GM19438 (cell line): ENCODE data around the gene LGI2.
"Not testable (repeated sequence)": the region's sequence is repeated elsewhere in the genome, so short reads cannot be mapped to it uniquely, and the experiment has no call there.

Source experiments
- ATAC-seq: cut with Tn5 transposase; IDR thresholded peaks from one replicate; pipeline ENCODE4 v1.9.1; 2021; ENCODE audit warnings: low read depth; ENCODE audit not compliant: unreplicated experiment

The LGI2 gene, protein sequence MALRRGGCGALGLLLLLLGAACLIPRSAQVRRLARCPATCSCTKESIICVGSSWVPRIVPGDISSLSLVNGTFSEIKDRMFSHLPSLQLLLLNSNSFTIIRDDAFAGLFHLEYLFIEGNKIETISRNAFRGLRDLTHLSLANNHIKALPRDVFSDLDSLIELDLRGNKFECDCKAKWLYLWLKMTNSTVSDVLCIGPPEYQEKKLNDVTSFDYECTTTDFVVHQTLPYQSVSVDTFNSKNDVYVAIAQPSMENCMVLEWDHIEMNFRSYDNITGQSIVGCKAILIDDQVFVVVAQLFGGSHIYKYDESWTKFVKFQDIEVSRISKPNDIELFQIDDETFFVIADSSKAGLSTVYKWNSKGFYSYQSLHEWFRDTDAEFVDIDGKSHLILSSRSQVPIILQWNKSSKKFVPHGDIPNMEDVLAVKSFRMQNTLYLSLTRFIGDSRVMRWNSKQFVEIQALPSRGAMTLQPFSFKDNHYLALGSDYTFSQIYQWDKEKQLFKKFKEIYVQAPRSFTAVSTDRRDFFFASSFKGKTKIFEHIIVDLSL

DNA sequence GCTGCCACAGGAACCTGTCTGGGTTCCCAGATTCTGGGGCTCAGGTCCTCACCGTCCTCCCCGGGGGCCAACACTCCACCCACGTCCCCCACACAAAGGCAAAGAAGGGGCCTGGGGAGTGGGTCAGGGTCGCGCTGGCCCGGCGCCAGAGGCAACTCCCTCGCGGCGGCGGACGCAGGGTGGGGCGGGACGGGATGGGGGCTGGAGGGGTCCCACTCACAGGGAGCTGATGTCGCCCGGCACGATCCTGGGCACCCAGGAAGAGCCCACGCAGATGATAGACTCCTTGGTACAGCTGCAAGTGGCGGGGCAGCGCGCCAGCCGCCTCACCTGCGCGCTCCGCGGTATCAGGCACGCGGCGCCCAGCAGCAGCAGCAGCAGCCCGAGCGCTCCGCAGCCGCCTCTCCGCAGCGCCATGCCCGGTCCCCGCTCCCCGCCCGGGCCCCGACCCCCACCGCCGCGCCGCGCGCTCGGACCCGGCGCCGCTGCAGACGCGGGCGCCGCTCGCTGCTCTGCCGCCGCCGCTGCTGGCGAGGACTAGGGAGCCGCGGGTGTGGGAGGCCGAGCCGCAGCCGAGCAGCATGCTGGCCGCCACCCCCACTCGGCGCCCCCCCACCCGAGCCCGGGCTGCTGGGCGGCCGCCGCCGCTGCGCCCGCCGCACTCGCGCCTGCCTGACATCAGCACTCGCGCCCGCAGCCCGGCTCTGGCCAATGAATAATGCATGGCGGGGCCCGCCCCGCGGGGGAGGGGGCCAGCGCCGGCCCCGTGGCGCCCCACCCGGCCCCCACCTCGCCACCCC, at the start of gene LGI2:
LGI2 (minus strand) TSS at position 670 of the 800 bp plus-strand sequence; CDS start at position 417, 253 bp downstream.
- no peak for ATAC-seq

DNA sequence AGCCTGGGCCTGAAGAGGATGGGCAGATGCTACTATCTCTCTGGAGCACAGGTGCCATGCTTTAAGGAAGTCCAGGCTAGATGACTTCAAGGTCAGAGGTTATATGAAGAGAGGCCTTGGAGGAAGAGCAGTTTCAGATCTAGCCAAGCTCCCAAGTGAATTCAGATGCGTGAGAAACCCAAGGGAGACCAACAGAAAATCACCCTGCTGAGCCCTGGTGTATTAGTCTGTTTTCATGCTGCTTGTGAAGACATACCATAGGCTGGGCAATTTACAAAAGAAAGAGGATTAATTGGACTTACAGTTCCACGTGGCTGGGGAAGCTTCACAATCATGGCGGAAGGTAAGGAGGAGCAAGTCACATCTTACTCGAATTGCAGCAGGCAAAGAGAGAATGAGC, 47.8 kb upstream of the LGI2 start:
- ATAC-seq = no peak

DNA sequence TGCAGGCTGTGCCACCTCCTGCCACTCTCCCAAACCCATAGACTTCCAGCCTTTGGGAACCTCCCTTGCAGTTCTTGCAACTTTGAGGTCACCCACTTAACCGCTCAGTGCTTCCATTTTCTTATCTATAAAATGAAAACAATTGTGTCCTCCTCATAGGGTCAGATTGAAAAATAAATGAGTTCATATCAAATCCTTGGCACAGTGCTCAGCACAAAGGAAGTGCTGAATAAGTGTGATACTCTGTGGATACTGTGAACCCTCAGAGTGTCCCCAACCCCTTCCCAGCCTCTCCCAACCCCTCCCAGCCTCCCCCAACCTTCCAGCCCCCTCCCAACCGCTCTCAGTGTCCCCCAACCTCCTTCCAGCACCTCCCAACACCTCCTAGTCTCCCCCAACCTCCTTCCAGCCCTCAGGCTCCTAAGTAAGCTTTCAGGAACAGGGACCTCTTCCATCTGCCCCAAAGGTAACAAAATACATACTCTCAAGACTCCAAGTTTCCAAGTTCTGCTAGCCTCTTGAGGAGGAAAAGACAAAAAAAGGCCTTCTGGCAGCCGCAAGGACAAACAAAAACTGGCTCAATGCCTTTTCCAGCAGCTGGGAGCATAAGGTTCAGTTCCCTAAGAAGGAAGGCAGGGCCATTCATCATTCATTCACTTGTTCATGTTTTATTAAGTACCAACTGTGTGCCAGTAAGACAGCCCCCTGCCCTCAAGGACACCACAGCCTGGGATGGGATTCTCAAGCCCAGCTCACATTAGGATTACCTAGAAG, 46.1 kb upstream of the LGI2 start:
- no peak for ATAC-seq

DNA sequence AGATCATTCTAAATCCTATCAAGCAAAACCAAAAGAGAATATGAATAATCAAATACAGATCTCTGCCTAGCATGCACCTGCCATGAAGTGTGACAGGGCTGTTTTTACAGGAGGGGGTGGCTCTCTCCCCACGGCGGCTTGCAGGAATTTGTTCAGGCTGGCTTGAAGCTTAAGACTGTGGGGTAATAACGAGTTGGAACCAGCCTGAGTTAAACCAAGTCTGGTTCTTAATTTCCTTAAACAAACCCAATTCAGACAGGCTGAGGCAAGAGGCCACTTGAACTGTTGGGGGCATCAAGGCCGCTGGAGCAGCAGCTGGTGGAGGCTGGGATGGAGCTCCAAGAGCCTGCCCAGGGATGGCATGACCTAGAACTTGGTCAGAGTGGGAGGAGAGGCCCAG, 45.1 kb upstream of the LGI2 start:
- ATAC-seq = no peak

DNA sequence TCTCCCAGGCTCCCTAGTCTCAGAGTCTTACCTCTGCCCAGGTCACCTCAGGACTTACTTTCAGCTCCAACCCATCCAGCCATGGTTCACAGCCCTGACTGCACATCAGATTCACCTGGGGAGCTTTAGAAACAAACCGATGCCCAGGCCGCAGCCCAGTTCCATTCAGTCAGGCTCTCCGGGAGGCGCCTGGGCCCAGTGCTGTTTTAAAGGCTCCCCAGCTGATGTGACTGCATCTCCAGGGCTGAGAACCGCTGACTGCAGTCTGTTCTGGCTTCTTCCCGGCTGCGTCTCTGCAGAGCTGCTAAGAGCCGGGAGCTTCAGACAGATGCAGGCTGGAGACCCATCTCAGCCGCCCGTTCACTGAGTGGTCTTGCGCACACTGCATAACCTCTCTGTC, 44.4 kb upstream of the LGI2 start:
- ATAC-seq = no peak

DNA sequence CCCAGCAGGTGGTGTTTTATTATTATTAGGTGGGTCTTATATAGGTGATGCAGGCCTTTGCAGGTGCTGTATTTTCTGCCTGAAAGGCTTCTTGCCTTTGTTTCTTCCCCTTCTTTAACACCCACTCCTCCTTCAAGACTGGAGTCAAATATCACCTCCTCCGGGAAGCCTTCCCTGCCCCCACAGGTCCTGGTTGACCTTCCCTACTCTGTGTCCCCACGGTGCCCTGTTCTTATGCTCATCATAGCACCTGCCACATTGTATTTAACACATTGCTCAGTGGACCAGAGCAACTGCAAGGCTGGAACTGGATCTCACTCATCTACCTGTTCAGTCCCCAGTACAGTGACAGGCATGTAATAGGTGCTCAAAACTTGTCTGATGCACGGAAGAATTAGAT, 39.8 kb upstream of the LGI2 start:
- ATAC-seq = no peak

DNA sequence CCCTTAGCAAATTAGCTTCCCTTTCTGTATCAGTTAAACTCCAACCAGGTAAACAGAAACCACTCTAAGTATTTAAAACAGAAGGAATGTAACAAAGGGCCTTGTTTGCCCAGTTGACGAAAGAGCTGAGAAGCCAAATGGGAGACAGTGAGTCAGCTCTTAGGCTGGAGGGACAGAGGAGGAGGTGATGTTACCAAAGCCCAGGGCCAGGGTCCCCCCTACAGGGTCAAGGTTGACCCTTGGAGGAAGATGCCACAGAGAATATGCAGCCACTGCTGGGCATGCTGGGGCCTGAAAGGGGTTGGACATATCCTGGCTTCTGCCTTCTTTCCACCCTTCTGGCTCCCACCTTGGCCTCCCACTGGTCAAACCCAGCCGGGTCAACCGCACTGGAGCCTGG, 38.3 kb upstream of the LGI2 start:
- ATAC-seq = no peak

DNA sequence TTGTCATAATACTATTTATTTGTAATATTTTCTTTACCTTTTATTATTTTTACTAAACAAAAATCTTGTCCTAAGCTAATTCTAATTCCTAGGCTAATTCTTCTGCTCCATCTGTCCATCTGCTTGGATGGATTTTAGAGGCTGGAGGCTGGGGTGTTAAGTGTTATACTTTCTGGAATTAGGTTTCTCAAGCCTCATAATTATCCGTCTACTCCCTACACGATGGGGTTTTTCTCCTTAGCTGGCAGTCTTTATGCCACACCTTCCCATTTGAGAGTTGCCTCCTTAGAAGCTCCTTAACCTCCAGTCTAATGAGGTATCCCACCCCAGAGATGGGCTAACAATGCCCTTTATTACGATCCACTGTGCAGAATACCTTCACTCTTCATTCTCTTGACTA, 37.6 kb upstream of the LGI2 start:
- no peak for ATAC-seq

DNA sequence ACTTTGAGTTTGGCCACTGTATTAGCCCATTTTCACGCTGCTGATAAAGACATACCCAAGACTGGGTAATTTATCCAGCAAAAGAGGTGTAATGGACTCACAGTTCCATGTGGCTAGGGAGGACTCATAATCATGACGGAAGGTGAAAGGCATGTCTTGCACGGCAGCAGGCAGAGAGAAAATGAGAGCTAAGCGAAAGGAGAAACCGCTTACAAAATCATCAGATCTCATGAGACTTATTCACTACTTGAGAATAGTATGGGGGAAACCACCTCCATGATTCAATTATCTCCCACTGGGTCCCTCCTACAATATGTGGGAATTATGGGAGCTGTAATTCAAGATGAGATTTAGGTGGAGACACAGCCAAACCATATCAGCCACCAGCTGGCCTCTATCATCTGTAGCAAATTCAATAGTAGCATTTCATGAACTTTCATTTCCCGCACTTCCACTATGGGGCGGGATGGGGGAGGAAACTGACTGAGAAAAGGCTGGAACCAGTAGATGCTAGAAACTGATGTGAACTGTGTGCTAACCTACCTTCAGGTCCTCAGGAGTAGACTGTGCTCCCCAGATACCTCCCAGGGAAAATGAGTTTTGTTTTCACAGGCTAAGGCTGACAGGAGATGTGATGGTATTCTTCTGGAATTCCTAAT, 35.3 kb upstream of the LGI2 start:
- no peak for ATAC-seq

DNA sequence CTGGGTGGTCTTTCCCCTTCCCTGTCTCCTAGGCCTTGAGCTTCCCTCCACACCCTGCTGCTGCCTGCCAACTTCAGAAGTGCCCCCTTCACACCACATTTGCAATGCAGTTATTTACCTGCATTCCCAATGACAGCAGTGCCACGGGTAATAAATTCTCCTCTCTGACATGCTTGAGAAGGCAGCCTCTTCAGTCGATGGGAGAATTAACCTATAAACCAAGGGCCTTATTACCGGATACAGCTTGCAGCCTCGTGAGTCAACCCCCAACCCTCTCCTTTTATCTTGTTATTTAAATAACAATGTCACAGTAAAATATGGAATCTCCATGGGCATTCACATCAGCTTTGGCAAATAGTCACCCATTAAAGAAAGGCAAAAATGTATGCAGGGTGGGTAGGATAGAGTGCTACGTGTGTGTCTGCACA, 34.7 kb upstream of the LGI2 start:
- ATAC-seq = no peak

DNA sequence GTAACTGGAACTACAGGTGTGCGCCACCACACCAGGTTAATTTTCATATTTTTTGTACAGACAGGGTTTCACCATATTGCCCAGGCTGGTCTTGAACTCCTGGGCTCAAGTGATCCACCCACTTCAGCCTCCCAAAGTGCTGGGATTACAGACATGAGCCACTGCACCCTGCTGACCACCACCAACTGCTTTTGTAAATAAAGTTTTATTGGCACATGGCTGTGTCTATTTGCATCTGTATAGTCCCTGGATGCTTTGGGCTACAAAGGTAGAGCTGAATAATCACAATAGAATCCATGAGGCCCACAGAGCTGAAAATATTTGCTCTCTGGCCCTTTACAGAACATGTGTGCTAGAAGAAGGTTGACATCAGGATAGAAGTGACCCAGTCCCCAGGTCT, 33.7 kb upstream of the LGI2 start:
- not testable (repeated sequence) for ATAC-seq

DNA sequence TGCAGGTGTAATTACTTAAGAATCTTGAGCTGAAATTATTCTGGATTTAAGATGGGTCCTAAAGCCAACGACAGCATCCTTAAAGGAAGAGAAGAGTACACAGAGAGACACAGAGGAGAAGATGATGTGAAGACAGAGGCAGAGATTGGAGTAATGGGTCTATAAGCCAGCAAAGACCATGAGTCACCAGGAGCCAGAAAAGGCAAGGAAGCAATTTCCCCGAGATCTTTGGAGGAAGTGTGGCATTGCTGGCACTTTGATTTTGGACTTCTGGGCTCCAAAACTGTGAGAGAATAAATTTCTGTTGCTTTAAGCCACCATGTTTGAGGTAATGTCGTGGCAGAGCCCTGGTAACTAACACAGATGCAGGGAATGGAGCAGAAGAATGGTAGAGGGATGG, 32.4 kb upstream of the LGI2 start:
- ATAC-seq = no peak

DNA sequence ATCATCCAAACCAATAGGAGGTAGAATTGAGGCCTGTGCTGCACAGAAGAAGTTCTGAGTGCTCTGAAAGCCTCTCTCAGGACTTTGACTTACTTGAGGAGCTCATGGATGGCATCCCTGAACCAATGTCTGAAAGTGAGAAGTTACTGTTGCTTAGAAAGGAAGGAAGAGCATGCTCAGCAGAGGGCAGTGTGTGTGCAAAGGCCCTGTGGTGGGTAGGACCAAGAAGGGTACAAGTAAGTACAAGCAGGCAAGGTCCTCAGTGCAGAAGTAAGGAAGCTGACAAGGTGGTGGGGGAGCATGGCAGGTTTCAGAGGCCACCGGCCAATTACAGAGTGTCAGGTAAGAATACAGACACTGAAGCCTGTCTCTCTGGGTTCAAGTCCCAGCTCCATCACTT, 31.4 kb upstream of the LGI2 start:
- ATAC-seq = no peak

DNA sequence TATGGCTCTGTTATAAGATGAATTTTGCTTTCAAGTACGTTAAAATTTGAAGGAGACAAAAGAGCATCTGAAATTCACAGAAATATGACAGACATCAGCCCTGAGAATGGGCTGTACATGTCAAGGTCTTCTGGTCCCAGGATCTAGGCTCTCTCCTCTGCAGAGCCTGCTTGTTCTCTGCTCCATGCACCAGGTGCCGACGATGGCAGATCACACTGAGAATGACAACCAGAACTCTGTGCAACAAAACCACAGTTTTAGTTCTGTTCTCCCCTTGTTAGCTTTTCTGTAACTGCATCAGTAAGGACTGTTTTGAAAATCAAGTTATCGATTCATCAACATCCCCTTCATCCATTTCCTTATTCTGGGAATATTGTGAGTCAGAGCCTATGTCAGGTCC, 30.9 kb upstream of the LGI2 start:
- no peak for ATAC-seq

DNA sequence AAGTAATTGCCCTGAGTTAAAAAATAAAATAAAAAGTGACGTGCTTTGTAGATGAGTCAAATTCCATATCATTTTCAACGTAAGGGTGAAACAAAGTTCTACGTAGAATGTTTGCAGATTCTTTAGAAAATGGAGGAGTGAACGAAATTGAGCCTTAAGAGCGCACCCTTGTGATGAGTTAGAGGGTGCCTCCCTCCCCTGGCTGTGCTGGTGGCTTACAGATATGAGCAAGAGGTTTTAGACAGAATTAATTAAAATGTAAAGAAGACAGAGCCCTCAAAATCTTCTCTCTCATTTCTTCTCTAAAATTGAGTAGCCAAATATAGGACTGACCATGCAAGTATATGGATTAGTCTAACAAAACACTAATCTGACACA, 30.2 kb upstream of the LGI2 start:
- no peak for ATAC-seq

DNA sequence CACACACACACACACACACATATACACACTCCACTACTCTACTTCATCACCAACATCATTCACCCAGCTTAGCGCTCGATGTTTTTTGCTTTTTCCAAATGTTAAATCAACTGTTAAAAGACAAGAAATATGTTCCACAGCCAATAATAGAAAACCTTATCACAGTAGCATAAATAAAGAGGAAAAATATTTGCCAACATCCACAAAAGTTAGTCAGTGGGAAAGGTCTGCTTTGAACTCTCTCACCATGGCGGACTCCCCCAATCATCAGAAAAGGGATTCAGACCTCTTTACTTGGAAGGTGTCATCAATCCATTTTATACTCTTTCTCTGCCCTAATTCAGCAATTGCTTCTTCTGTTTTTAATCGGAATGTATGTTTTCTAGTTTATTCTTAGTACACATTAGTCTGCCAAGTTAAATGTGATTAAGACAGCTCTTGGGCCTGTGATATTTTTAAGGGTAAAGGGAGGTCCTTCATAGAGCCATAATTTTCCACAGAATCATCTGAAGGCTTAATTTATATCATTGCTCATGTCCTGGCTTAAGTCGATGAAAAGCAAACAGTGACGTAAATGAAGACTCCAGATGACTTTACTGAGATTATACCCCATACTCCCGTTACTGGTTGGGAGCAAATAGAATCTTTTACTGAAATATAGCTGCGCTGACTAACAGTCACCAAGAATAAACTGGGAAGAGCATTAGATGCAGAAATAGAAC, 29.7 kb upstream of the LGI2 start:
- no peak for ATAC-seq

DNA sequence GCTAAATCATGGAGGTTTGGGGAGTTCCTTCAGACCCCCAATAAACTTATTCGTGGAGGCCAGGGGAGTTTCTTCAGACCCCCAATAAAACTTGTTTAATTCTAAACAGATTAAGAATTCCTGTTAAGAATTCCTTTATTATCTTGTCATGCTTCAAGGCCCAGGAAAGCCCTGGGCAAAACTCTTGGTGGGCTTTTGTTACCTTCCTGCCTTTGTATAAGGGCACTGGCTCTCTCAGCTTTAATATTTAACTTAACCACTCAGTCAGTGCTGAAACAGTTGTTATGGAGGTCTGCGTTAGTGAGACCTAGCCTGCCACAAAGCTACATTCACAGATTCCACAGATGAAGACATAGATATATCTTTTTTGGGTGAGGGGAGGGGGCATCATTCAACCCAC, 29.0 kb upstream of the LGI2 start:
- no peak for ATAC-seq

DNA sequence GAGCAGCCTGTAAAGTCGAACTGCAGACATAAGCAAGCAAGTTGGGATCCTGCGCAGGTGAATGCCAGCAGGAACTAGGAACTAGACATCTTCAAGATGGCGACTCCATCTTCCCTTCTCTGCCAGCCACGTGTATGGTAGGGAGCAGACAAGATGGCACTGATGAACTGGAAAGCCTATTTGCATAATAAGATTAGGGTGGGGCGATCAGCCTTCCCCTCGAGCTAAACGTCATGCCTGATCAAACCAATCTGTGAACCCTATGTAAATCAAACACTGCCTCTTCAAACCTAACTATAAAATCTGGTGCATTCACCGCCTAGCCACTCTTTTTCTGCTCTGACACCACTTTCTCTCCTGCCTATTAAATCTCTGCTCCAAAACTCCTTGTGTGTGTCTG, 28.1 kb upstream of the LGI2 start:
- no peak for ATAC-seq

DNA sequence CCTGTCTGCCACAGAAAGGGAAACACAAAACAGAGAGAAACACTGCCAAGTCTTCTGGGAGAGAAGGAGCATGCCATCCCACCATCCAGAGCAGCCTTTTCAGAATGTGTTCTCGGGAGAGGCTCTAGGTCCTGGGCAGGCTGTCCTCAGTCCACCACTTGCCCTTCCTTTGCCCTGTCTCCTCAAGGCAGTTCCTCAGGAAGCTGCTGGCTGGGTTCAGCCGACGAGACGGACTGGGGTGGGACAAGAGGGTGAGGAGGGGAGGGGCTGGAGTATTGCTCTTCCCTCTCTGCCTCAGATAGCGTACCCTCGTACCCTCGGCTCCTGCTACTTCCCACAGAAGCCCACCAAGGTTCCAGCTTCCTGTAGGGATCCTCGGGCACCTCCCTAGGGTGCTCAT, 26.6 kb upstream of the LGI2 start:
- ATAC-seq = no peak

DNA sequence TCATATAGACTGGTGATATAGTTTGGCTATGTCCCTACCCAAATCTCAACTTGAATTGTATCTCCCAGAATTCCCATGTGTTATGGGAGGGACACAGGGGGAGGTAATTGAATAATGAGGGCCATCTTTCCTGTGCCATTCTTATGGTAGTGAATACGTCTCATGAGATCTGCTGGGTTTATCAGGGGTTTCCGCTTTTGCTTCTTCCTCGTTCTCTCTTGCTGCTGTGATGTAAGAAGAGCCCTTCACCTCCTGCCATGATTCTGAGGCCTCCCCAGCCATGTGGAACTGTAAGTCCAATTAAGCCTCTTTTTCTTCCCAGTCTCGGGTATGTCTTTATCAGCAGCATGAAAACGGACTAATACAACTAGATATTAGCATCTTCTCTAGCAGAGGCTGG, 21.3 kb upstream of the LGI2 start:
- ATAC-seq = not testable (repeated sequence)
